MM.1S (cell line): ENCODE measurements around the gene AKAP6.

Experiments used
- DNase-seq: peaks from one replicate; pipeline ENCODE4 v3.0.0-alpha.2; 2015
- H2AFZ ChIP-seq: fragments of 300-600 bp; sonication (generic); 2 replicates; pipeline ENCODE4 v1.6.0; 2016; ENCODE audit warnings: antibody characterized with exemption, low read length
- H3F3A ChIP-seq: fragments of 300-600 bp; sonication (generic); 2 replicates; pipeline ENCODE4 v1.6.1; 2016; ENCODE audit warnings: mild to moderate bottlenecking, antibody characterized with exemption, low read length, moderate library complexity, mixed read lengths; ENCODE audit not compliant: insufficient read depth
- H3K27ac ChIP-seq: fragments of 300-600 bp; sonication (generic); 2 replicates; pipeline ENCODE4 v1.5.1; 2016; ENCODE audit warnings: mild to moderate bottlenecking, low read length
- H3K27me3 ChIP-seq: fragments of 300-600 bp; sonication (generic); replicated peaks from 2 replicates; pipeline ENCODE4 v1.6.0; 2016; ENCODE audit warnings: low read length; ENCODE audit not compliant: insufficient read depth
- H3K36me3 ChIP-seq: fragments of 300-600 bp; sonication (generic); replicated peaks from 2 replicates; pipeline ENCODE4 v1.6.1; 2016; ENCODE audit warnings: mild to moderate bottlenecking, low read length, mixed read lengths; ENCODE audit not compliant: insufficient read depth
- H3K4me1 ChIP-seq: fragments of 300-600 bp; sonication (generic); 2 replicates; pipeline ENCODE4 v1.6.1; 2016; ENCODE audit warnings: low read length, mixed read lengths
- H3K4me2 ChIP-seq: fragments of 300-600 bp; sonication (generic); 2 replicates; pipeline ENCODE4 v1.6.0; 2016; ENCODE audit warnings: low read depth, low read length
- H3K4me3 ChIP-seq: fragments of 300-600 bp; sonication (generic); 2 replicates; pipeline ENCODE4 v1.5.1; 2016; ENCODE audit warnings: low read length, mixed read lengths
- H3K79me2 ChIP-seq: fragments of 300-600 bp; sonication (generic); 2 replicates; pipeline ENCODE4 v1.6.1; 2016; ENCODE audit warnings: mixed run types, low read length, mixed read lengths
- H3K9ac ChIP-seq: fragments of 300-600 bp; sonication (generic); 2 replicates; pipeline ENCODE4 v1.6.1; 2016; ENCODE audit warnings: low read length, mixed read lengths
- H3K9me2 ChIP-seq: fragments of 300-600 bp; sonication (generic); replicated peaks from 2 replicates; pipeline ENCODE4 v1.6.1; 2016; ENCODE audit warnings: mild to moderate bottlenecking, low read length, mixed read lengths; ENCODE audit not compliant: insufficient read depth
- H3K9me3 ChIP-seq: fragments of 300-600 bp; sonication (generic); replicated peaks from 2 replicates; pipeline ENCODE4 v1.6.1; 2016; ENCODE audit warnings: mild to moderate bottlenecking, low read length, mixed read lengths; ENCODE audit not compliant: insufficient read depth
- H4K20me1 ChIP-seq: fragments of 300-600 bp; sonication (generic); 2 replicates; pipeline ENCODE4 v1.6.1; 2016; ENCODE audit warnings: mild to moderate bottlenecking, low read length, moderate library complexity, mixed read lengths; ENCODE audit not compliant: insufficient read depth
- EZH2 ChIP-seq: fragments of 300-600 bp; sonication (generic); optimal IDR thresholded peaks from 2 replicates; pipeline ENCODE3; 2017; ENCODE audit warnings: low read depth, mild to moderate bottlenecking, antibody characterized with exemption, low read length, mixed read lengths
- EZH2phosphoT487 ChIP-seq: fragments of 300-600 bp; sonication (generic); IDR thresholded peaks from 2 replicates; pipeline ENCODE4 v1.6.1; 2018; ENCODE audit warnings: antibody characterized with exemption, low read length
- TF ChIP-seq, protein P1 (sequence below): fragments of 300-600 bp; sonication (generic); IDR thresholded peaks from 2 replicates; pipeline ENCODE4 v1.5.1; 2016; ENCODE audit warnings: antibody characterized with exemption, low read length, mixed read lengths

The AKAP6 gene

DNA sequence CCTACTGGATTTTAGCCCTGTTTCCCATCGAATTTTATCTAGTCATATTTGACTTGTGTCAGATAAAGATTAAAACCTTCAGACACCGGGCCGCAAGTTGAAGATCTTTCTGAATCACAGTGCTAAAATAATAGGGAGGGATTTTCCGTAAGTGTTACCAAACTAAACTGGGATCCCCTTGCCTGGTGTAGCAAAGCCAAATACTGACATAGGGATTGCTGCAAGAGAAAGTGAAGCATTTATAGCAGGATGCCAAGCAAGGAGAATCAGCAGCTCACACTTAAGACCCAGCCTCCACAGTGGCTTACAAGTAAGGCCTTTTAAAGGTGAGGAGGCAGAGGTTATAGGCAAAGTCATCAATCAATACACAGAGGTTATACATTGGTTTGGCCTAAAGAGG lies 147.4 kb downstream of the AKAP6 start:
- H4K20me1 ChIP-seq = no peaks in the 10 kb centered on the region
- H3K4me3 ChIP-seq = no peak overlapping the region
- H3F3A ChIP-seq = no peaks in the 10 kb centered on the region
- no peaks in the 10 kb centered on the region for H3K36me3 ChIP-seq
- no peaks in the 10 kb centered on the region for H3K4me1 ChIP-seq
- TF ChIP-seq EZH2 (no peak), EZH2phosphoT487 (no peak)
- TF ChIP-seq, protein P1, sequence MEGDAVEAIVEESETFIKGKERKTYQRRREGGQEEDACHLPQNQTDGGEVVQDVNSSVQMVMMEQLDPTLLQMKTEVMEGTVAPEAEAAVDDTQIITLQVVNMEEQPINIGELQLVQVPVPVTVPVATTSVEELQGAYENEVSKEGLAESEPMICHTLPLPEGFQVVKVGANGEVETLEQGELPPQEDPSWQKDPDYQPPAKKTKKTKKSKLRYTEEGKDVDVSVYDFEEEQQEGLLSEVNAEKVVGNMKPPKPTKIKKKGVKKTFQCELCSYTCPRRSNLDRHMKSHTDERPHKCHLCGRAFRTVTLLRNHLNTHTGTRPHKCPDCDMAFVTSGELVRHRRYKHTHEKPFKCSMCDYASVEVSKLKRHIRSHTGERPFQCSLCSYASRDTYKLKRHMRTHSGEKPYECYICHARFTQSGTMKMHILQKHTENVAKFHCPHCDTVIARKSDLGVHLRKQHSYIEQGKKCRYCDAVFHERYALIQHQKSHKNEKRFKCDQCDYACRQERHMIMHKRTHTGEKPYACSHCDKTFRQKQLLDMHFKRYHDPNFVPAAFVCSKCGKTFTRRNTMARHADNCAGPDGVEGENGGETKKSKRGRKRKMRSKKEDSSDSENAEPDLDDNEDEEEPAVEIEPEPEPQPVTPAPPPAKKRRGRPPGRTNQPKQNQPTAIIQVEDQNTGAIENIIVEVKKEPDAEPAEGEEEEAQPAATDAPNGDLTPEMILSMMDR = no peak
- no peaks in the 10 kb centered on the region for H3K9me3 ChIP-seq
- H3K27ac ChIP-seq = no peak overlapping the region
- H3K9ac ChIP-seq = no peak overlapping the region
- H3K27me3 ChIP-seq = no peaks in the 10 kb centered on the region
- no peaks in the 10 kb centered on the region for H3K79me2 ChIP-seq
- no peak overlapping the region for H2AFZ ChIP-seq
- no peak for DNase-seq
- no peaks in the 10 kb centered on the region for H3K9me2 ChIP-seq
- no peak overlapping the region for H3K4me2 ChIP-seq

DNA sequence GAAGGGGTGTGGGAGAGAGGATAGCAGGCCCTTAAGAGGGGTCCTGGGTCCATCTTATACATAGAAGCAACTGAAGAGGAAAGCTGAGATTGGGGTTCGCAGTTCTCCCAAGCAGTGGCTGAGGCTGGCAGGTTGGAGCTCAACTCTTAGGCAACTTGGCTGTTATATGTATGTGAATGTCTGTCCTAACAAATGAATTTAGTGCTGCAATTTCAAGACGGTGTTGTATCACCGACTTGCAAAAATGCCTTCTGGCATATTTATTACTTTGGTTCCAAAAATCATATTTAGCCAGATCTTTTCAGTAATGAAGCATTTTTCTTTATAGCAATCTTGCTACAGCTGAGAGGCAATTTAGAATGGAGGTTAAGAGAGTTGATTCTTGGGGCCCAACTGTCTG lies 148.3 kb downstream of the AKAP6 start:
- Histone ChIP-seq H3K27me3 (no peaks in the 10 kb centered on the region), H3K9me2 (no peaks in the 10 kb centered on the region), H3K36me3 (no peaks in the 10 kb centered on the region), H3K79me2 (no peaks in the 10 kb centered on the region), H4K20me1 (no peaks in the 10 kb centered on the region), H3K4me1 (no peaks in the 10 kb centered on the region), H3K4me3 (no peak overlapping the region), H3F3A (no peaks in the 10 kb centered on the region), H3K9ac (no peak overlapping the region), H2AFZ (no peak overlapping the region), H3K27ac (no peak overlapping the region), H3K4me2 (no peak overlapping the region), H3K9me3 (no peaks in the 10 kb centered on the region)
- no peak for DNase-seq
- TF ChIP-seq EZH2 (no peak), EZH2phosphoT487 (no peak)
- TF ChIP-seq, protein P1 = no peak

DNA sequence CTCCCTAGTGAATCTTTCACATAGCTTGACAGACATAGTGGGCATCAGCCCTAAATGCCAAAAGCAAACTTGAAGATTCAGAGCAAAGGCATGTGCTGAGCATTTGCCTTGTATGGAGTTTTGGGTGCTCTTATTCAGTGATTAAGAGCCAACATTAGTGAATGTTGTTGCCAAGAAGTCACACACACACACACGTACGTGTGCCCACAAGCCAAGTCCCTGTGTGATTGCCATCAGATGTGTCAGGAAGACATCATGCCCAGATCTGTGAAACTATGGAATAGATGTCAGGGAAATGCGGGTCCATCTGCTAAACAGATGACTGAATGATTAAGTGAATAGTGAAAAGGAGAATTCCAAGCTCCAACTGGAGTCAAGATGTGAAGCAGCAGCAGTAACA lies 149.0 kb downstream of the AKAP6 start:
- no peaks in the 10 kb centered on the region for H3F3A ChIP-seq
- H3K4me3 ChIP-seq = no peak overlapping the region
- H3K9ac ChIP-seq = no peak overlapping the region
- no peak overlapping the region for H3K4me2 ChIP-seq
- TF ChIP-seq EZH2phosphoT487 (no peak), EZH2 (no peak)
- TF ChIP-seq, protein P1 = no peak
- no peaks in the 10 kb centered on the region for H3K27me3 ChIP-seq
- no peak overlapping the region for H3K27ac ChIP-seq
- no peak overlapping the region for H2AFZ ChIP-seq
- H3K9me3 ChIP-seq = no peaks in the 10 kb centered on the region
- H3K79me2 ChIP-seq = no peaks in the 10 kb centered on the region
- DNase-seq = no peak
- no peaks in the 10 kb centered on the region for H3K36me3 ChIP-seq
- H3K9me2 ChIP-seq = no peaks in the 10 kb centered on the region
- no peaks in the 10 kb centered on the region for H4K20me1 ChIP-seq
- no peaks in the 10 kb centered on the region for H3K4me1 ChIP-seq
